GM12878 (cell line): Measurements from ENCODE around the gene NIPAL3. TPM values are rescaled to one million over a fixed set of nuclear protein-coding genes. Genes with fewer than 3 reads are reported as not detected.

Experiments used
- ATAC-seq: fragments of 200-7000 bp; cut with Tn5 transposase; 3 replicates; pipeline ENCODE4 v1.9.1; 2020; ENCODE audit warnings: mild to moderate bottlenecking, moderate library complexity
- BruUV-seq: library from RNA; stranded (reverse); fragments of 400-500 nt; replicated peaks from 2 replicates; lab custom pipeline; 2021; lab: Mats Ljungman, UMichigan
- CTCF ChIA-PET: fragments of 300-600 bp; sonication (Branson Sonifier 250); formaldehyde crosslinking; extraction: SDS; loops from one replicate; lab custom pipeline; 2021; ENCODE audit warnings: inconsistent platforms; lab: Yijun Ruan, JAX
- POLR2A ChIA-PET: fragments of 350-600 bp; formaldehyde crosslinking; extraction: SDS; loops from one replicate; lab custom pipeline; 2021; ENCODE audit warnings: inconsistent platforms; lab: Charles Lee
- RAD21 ChIA-PET: fragments of 300-600 bp; sonication (Branson Sonifier 250); formaldehyde crosslinking; loops from one replicate; lab custom pipeline; 2023; ENCODE audit warnings: antibody characterized with exemption; ENCODE audit not compliant: unreplicated experiment; lab: Charles Lee
- SMC1A ChIA-PET: fragments of 300-600 bp; sonication (Branson Sonifier 250); formaldehyde crosslinking; loops from one replicate; lab custom pipeline; 2023; ENCODE audit not compliant: unreplicated experiment, uncharacterized antibody; lab: Charles Lee
- DNase-seq: peaks from one replicate; pipeline ENCODE4 v3.0.0-alpha.2; 2011; ENCODE audit warnings: low read depth, low spot score
- FAIRE-seq: peaks from 3 replicates; lab custom pipeline; 2011; peaks lifted over from hg19 to GRCh38; lab: Jason Lieb, UNC
- H2AFZ ChIP-seq: 2 replicates; pipeline ENCODE4 v1.6.0; 2011; ENCODE audit warnings: low read depth, low read length, control low read depth; ENCODE audit not compliant: control insufficient read depth
- H3K27ac ChIP-seq: 2 replicates; pipeline ENCODE4 v1.5.1; 2011; ENCODE audit warnings: control low read depth; ENCODE audit not compliant: control insufficient read depth, insufficient read depth
- H3K27me3 ChIP-seq, 2 experiments: replicated peaks in 1 of 2; 2 replicates each; pipeline versions ENCODE4 v1.6.0 to v1.6.1; 2011; ENCODE audit warnings: low read length in 1 of 2; ENCODE audit not compliant: control insufficient read depth in 2 of 2, insufficient read depth in 2 of 2
- H3K36me3 ChIP-seq, 2 experiments: 2 replicates each; pipeline ENCODE4 v1.5.1; 2011; ENCODE audit warnings: low read length in 1 of 2; ENCODE audit not compliant: control insufficient read depth in 2 of 2, insufficient read depth in 2 of 2
- H3K4me1 ChIP-seq: 2 replicates; pipeline ENCODE4 v1.6.1; 2011; ENCODE audit warnings: mild to moderate bottlenecking, low read length, moderate library complexity, mixed read lengths; ENCODE audit not compliant: control insufficient read depth, insufficient read depth
- H3K4me2 ChIP-seq: 2 replicates; pipeline ENCODE4 v1.6.0; 2011; ENCODE audit warnings: control low read depth; ENCODE audit not compliant: control insufficient read depth, insufficient read depth
- H3K4me3 ChIP-seq: fragments of 200-600 bp; sonication (generic); 2 replicates; pipeline ENCODE4 v1.5.1; 2016
- H3K79me2 ChIP-seq: 2 replicates; pipeline ENCODE4 v1.6.0; 2011; ENCODE audit warnings: low read length; ENCODE audit not compliant: control insufficient read depth, insufficient read depth
- H3K9ac ChIP-seq: 2 replicates; pipeline ENCODE4 v1.8.0; 2011; ENCODE audit warnings: low read length, control low read depth, mixed read lengths; ENCODE audit not compliant: control insufficient read depth, insufficient read depth
- H3K9me3 ChIP-seq: replicated peaks from 3 replicates; pipeline ENCODE4 v1.5.1; 2011; ENCODE audit warnings: mild to moderate bottlenecking, low read length; ENCODE audit not compliant: control insufficient read depth, insufficient read depth
- H4K20me1 ChIP-seq: 2 replicates; pipeline ENCODE4 v1.6.0; 2011; ENCODE audit not compliant: control insufficient read depth, insufficient read depth
- CREM ChIP-seq: IDR thresholded peaks from 2 replicates; pipeline ENCODE4 v1.6.1; 2014; ENCODE audit warnings: antibody characterized with exemption, low read depth
- CTCF ChIP-seq, 3 experiments: IDR thresholded peaks in 2 of 3; conservative IDR thresholded peaks in 1 of 3; 2 replicates each; pipeline ENCODE4 v1.5.1; 2011; ENCODE audit warnings: low read depth in 3 of 3, low read length in 3 of 3, mild to moderate bottlenecking in 3 of 3, control low read depth in 2 of 3, moderate library complexity in 2 of 3, inconsistent platforms in 1 of 3, mixed read lengths in 1 of 3; ENCODE audit not compliant: control insufficient read depth in 2 of 3, insufficient read depth in 1 of 3; ENCODE audit errors: extremely low read depth in 1 of 3
- E4F1 ChIP-seq: fragments of 450-650 bp; IDR thresholded peaks from 2 replicates; pipeline ENCODE4 v1.6.1; 2018; ENCODE audit warnings: borderline replicate concordance, mild to moderate bottlenecking; ENCODE audit not compliant: partially characterized antibody
- ESRRA ChIP-seq: IDR thresholded peaks from 2 replicates; pipeline ENCODE4 v1.6.1; 2012; ENCODE audit warnings: mild to moderate bottlenecking, low read length, improper control_type of control experiment
- NRF1 ChIP-seq: conservative IDR thresholded peaks from 2 replicates; pipeline ENCODE4 v1.6.1; 2011; ENCODE audit warnings: mild to moderate bottlenecking, low read depth, low read length, improper control_type of control experiment
- RAD21 ChIP-seq: IDR thresholded peaks from 2 replicates; pipeline ENCODE4 v1.6.1; 2011; ENCODE audit warnings: mild to moderate bottlenecking, low read depth, low read length, moderate library complexity; ENCODE audit not compliant: insufficient read depth
- RUNX3 ChIP-seq: IDR thresholded peaks from 2 replicates; pipeline ENCODE4 v1.6.1; 2012; ENCODE audit warnings: low read length, inconsistent platforms
- SPI1 ChIP-seq: IDR thresholded peaks from 2 replicates; pipeline ENCODE4 v1.6.1; 2011; ENCODE audit warnings: low read depth, mild to moderate bottlenecking, low read length, moderate library complexity, borderline replicate concordance; ENCODE audit not compliant: insufficient read depth
- YY1 ChIP-seq: IDR thresholded peaks from 2 replicates; pipeline ENCODE4 v1.6.1; 2011; ENCODE audit warnings: low read depth, mild to moderate bottlenecking, low read length
- ZNF622 ChIP-seq: fragments of 450-650 bp; IDR thresholded peaks from 2 replicates; pipeline ENCODE4 v1.6.1; 2017; ENCODE audit warnings: mild to moderate bottlenecking, inconsistent platforms
- whole genome bisulfite sequencing: methylation state at CpG from one replicate; pipeline ENCODE4 v1.1.6; 2016; ENCODE audit warnings: low lambda C conversion rate; ENCODE audit not compliant: insufficient replicate concordance, insufficient coverage; ENCODE audit errors: missing lambda C conversion rate; 5-methylcytosine and 5-hydroxymethylcytosine counted together
- in situ Hi-C: fragments of 300-500 bp; cut with MboI; formaldehyde crosslinking; loops from 9 replicates; pipeline ENCODE4 v1.14.3; 2018; ENCODE audit warnings: mixed read lengths
- intact Hi-C: fragments of 100-400 bp; cut with micrococcal nuclease; formaldehyde crosslinking; loops from one replicate; pipeline ENCODE4 v1.14.2; 2022; ENCODE audit not compliant: unreplicated experiment
- polyA plus RNA-seq, 11 experiments: library from polyadenylated mRNA; depleted of rRNA in 4 of 11; unstranded in 6 of 11; stranded (reverse) in 5 of 11; fragments of >200 nt; fragmentation: Nextera tagmentation in 4 of 11; fragmentation: Illumina TruSeq in 1 of 11; extraction: Ambion mirVana in 4 of 11; extraction: Trizol in 1 of 11; gene quantifications; 1 replicate in 1 of 11; 2 replicates in 10 of 11; pipeline versions ENCODE4 v1.2.1 to v1.2.3, GENCODE V29; 2011 to 2016; ENCODE audit warnings: inconsistent platforms in 2 of 11, missing spikeins in 2 of 11, low read depth in 1 of 11
- total RNA-seq, 4 experiments: library from RNA; depleted of rRNA in 3 of 4; stranded (reverse); fragments of >200 nt in 3 of 4; fragmentation: Illumina TruSeq in 1 of 4; extraction: Trizol in 1 of 4; gene quantifications; 2 replicates each; pipeline versions ENCODE4 v1.2.1 to v1.2.3, GENCODE V29; 2013 to 2021

The NIPAL3 gene
- total and polyA plus RNA-seq, 10 of the 15 experiments (the other 5 are each of a cell fraction or from before 2014, with no cell fraction given) = 2.1 to 9.4 (median 4.2) TPM

- no peaks in the 10 kb centered on the region; a peak in 1 of 4 replicates for H3K27me3 ChIP-seq
- peak; percentile 59 for ATAC-seq
- no peak overlapping the region for H3K4me3 ChIP-seq
- no peak for FAIRE-seq
- ChIA-PET SMC1A (interaction anchor here (0.9 to 2.9 kb wide), 7 partner anchors 8 to 196 kb away, joined by 3 to 19 read pairs (median 3); no protein-coding TSS in a partner anchor), CTCF (interaction anchor here (0.7 to 6.2 kb wide), 8 partner anchors 30 to 241 kb away, joined by 3 to 74 read pairs (median 3); partner anchors contain the start of gene NIPAL3), POLR2A (no interaction called here), RAD21 (interaction anchor here (0.9 to 1.0 kb wide), 2 partner anchors 182 to 186 kb away, joined by 4 to 7 read pairs; no protein-coding TSS in a partner anchor)
- intact Hi-C loops (no loop called here), in situ Hi-C loops (no loop called here)
- no peaks in the 10 kb centered on the region for H3K36me3 ChIP-seq
- no peak for DNase-seq
- WGBS = 52% methylated on average over 12 of the region's 12 CpGs
- H3K79me2 ChIP-seq = no peaks in the 10 kb centered on the region
- 0 out of 2 replicates have a peak overlapping the region, but pooled peaks have one; percentile 20 for H3K27ac ChIP-seq
- H3K9ac ChIP-seq = no peak overlapping the region
- no peak overlapping the region; the same call in 1 of the 2 replicates for H2AFZ ChIP-seq
- peaks cover 31% of the 10 kb centered on the region for H3K4me1 ChIP-seq
- H3K4me2 ChIP-seq = peak overlapping the region; percentile 78; the same call in 1 of the 2 replicates
- no TSS peak for BruUV-seq
- TF ChIP-seq CREM (no peak), RAD21 (peak; percentile 41), E4F1 (no peak), CTCF (IDR thresholded peaks at IDR 0.05 in 2 of 3, conservative IDR thresholded peaks at IDR 0.05 in 1 of 3; ENCODE audit: control insufficient read depth in 2 of 3, extremely low read depth in 1 of 3, insufficient read depth in 1 of 3, low read depth in 3 of 3, low read length in 3 of 3) (peak in 2 of 3 experiments; percentile 48 to 57; a peak in 5 of 6 replicates), ESRRA (no peak), YY1 (peak; percentile 43; the same call in 1 of the 2 replicates), ZNF622 (no peak), SPI1 (0 out of 2 replicates have a peak, but pooled peaks have one; percentile 9), RUNX3 (peak; percentile 73), NRF1 (no peak)
- no peaks in the 10 kb centered on the region for H3K9me3 ChIP-seq
- no peaks in the 10 kb centered on the region for H4K20me1 ChIP-seq
Measured at GRCh38 chr1:24385160-24385940, 30.3 kb upstream of the NIPAL3 start.
